ENCODE results near the gene CLEC20A. TPM values are rescaled to one million over a fixed set of nuclear protein-coding genes. Genes with fewer than 3 reads are reported as not detected.

CLEC20A gene
- total RNA-seq, 3 donors from 2014 or later: not detected

DNA sequence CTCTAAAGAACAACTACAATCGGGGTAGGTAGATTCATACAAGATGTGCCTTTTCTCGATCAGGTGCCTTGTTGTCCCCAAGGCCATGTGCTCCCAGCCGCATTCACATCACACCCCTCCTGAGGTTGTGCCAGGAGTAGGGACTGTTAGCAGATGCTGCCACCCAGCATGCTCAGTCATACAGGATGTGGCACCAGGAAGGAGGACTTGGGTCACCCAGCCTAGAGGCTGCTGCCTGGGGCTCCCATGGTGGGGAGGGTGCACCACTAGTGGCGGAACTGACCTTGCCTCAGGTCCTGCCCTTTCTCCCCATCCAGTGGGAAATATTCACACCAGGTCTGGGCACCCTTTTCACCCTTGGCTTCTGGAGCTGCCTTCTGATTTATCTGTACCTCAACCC lies 24.5 kb upstream of the CLEC20A start:
- Histone ChIP-seq H3K9me3 (no peaks in the 10 kb centered on the region), H3K4me1 (no peaks in the 10 kb centered on the region), H3K4me3 (no peak overlapping the region), H3K36me3 (no peaks in the 10 kb centered on the region), H3K27ac (no peak overlapping the region), H3K27me3 (no peaks in the 10 kb centered on the region)
- TF ChIP-seq POLR2A (IDR thresholded peaks at IDR 0.05): no peak
- no peak for TF ChIP-seq POLR2AphosphoS5 (IDR thresholded peaks at IDR 0.05)
- TF ChIP-seq, protein P1, sequence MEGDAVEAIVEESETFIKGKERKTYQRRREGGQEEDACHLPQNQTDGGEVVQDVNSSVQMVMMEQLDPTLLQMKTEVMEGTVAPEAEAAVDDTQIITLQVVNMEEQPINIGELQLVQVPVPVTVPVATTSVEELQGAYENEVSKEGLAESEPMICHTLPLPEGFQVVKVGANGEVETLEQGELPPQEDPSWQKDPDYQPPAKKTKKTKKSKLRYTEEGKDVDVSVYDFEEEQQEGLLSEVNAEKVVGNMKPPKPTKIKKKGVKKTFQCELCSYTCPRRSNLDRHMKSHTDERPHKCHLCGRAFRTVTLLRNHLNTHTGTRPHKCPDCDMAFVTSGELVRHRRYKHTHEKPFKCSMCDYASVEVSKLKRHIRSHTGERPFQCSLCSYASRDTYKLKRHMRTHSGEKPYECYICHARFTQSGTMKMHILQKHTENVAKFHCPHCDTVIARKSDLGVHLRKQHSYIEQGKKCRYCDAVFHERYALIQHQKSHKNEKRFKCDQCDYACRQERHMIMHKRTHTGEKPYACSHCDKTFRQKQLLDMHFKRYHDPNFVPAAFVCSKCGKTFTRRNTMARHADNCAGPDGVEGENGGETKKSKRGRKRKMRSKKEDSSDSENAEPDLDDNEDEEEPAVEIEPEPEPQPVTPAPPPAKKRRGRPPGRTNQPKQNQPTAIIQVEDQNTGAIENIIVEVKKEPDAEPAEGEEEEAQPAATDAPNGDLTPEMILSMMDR (IDR thresholded peaks at IDR 0.05): no peak
- DNase-seq (ENCODE audit: low spot score in 2 of 2): peak in 1 of 2 donors; percentile 20
- intact Hi-C loops (cut with DNase I; ENCODE audit: low total_unique reads): no loop called here

DNA sequence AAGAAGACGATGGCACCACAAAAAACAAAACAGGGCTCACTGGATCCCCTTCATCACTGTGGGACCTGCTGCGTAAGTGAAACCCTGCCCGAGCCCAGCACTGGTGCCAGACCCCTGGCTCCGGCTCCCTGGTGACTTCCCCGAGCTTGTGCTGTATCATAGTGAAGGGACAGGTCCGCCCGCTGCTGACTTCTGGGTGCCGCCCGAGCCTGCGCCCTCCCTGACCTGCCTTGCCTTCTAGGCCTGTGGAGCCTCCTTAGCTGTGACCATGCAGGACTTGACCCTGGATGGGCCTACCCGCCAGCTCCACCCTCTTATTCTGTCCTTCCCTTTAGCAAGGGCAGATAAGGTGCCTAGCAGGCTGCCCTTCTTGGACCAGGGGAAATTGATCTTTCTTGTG lies 24.0 kb upstream of the CLEC20A start:
- Histone ChIP-seq H3K4me1 (no peaks in the 10 kb centered on the region), H3K9me3 (no peaks in the 10 kb centered on the region), H3K4me3 (no peak overlapping the region), H3K27me3 (no peaks in the 10 kb centered on the region), H3K36me3 (no peaks in the 10 kb centered on the region), H3K27ac (no peak overlapping the region)
- DNase-seq (ENCODE audit: low spot score in 2 of 2): no peak
- intact Hi-C loops (cut with DNase I; ENCODE audit: low total_unique reads): no loop called here
- TF ChIP-seq, protein P1 (IDR thresholded peaks at IDR 0.05): no peak
- TF ChIP-seq POLR2A (IDR thresholded peaks at IDR 0.05) (no peak), POLR2AphosphoS5 (IDR thresholded peaks at IDR 0.05) (no peak)

DNA sequence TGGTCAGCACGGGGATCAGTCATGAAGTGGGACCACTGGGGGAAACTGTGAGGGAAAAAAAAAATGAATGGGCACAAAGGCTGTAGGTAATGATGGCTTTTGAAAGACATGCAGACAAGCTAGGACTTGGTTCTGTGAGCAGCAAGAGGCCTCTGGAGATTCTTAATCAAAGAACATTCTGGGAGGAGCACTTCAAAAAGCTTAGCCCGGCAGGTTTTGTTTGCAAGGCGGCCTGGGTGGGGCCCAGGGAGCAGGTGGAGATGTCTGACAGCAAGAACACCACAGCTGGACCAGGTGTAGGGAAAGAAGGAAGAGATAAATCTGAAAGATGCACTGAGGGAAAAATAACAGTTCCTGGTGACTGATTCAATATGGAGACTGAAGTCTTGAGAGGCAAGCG lies 22.1 kb upstream of the CLEC20A start:
- Histone ChIP-seq H3K27me3 (no peaks in the 10 kb centered on the region), H3K27ac (no peak overlapping the region), H3K4me1 (no peaks in the 10 kb centered on the region), H3K36me3 (no peaks in the 10 kb centered on the region), H3K4me3 (no peak overlapping the region), H3K9me3 (no peaks in the 10 kb centered on the region)
- DNase-seq (ENCODE audit: low spot score in 2 of 2): no peak
- TF ChIP-seq POLR2A (IDR thresholded peaks at IDR 0.05): no peak
- TF ChIP-seq POLR2AphosphoS5 (IDR thresholded peaks at IDR 0.05): no peak
- TF ChIP-seq, protein P1 (IDR thresholded peaks at IDR 0.05): no peak
- intact Hi-C loops (cut with DNase I; ENCODE audit: low total_unique reads): no loop called here

DNA sequence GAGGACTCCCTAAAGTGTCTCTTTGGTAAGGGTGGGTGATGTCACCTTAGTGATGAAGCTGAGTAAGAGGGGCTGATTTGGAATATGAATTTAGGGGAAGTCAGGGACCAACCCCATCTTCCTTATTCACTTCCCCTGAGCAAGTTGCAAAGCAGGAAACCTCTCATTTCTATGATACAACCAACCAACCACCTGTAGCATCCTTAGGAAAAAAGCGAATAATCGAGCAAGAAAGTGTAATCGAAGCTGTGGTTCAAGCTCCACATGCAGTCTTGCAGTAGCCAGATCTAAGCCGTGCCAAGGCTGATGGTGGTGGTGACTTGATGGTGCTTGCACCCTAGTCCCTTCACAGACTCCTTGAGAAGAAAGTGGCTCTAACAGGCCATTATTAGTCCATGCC lies 19.3 kb upstream of the CLEC20A start:
- Histone ChIP-seq H3K27ac (no peak overlapping the region), H3K4me1 (no peaks in the 10 kb centered on the region), H3K4me3 (no peak overlapping the region), H3K9me3 (no peaks in the 10 kb centered on the region), H3K36me3 (no peaks in the 10 kb centered on the region), H3K27me3 (no peaks in the 10 kb centered on the region)
- TF ChIP-seq, protein P1 (IDR thresholded peaks at IDR 0.05): no peak
- TF ChIP-seq POLR2AphosphoS5 (IDR thresholded peaks at IDR 0.05): no peak
- no peak for TF ChIP-seq POLR2A (IDR thresholded peaks at IDR 0.05)
- DNase-seq (ENCODE audit: low spot score in 2 of 2): no peak
- intact Hi-C loops (cut with DNase I; ENCODE audit: low total_unique reads): no loop called here

DNA sequence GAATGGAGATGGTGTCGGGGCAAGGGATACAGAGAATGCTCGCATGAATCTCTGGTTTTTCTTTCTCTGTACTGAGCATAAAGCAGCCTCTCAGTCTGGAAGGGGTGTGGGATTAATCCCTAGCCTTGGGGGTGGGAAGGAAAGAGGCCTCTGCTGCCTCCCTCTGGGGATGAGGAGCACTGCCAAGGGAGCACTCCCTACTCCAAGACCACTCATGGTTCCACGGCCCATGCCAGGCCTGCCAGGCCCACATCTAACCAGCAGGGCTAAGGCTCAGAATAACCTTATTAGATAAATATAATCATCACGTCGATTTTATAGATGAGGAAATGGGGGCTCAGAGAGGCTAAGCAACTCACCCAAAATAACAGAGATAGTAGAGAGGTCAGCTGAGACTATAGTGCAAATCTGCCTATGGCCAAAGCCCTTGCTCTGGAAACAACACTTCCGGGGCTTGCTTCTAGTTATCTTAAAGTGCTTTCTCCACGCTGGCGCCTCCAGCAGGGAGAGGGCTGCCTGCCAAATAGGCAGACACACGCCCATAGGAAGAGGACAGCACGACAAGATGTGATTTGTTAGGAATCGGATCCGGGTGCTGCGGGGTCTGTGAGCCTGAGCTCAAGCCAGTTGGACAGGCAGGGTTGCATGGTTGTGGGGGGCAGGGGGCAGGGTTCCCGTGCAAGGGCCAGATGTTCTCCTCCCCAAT lies 16.7 kb upstream of the CLEC20A start:
- Histone ChIP-seq H3K27ac (no peak overlapping the region), H3K4me1 (no peaks in the 10 kb centered on the region), H3K27me3 (no peaks in the 10 kb centered on the region), H3K9me3 (no peaks in the 10 kb centered on the region), H3K36me3 (no peaks in the 10 kb centered on the region), H3K4me3 (no peak overlapping the region)
- intact Hi-C loops (cut with DNase I; ENCODE audit: low total_unique reads): no loop called here
- no peak for DNase-seq (ENCODE audit: low spot score in 2 of 2)
- TF ChIP-seq, protein P1 (IDR thresholded peaks at IDR 0.05): no peak
- no peak for TF ChIP-seq POLR2AphosphoS5 (IDR thresholded peaks at IDR 0.05)
- TF ChIP-seq POLR2A (IDR thresholded peaks at IDR 0.05): no peak
